ENCODE measurements around the gene LRRC32.

The LRRC32 gene

GRCh38 chr11:76689313-76690260, 19.0 kb upstream of the LRRC32 start:
- Histone ChIP-seq H3K27ac (ENCODE audit: low read length, poor library complexity, severe bottlenecking) (no peak overlapping the region), H3K79me1 (replicated peaks; ENCODE audit: low read length, poor library complexity, severe bottlenecking) (no peaks in the 10 kb centered on the region), H3K14ac (ENCODE audit: low read length in 2 of 2) (no peak overlapping the region), H3K27me3 (ENCODE audit: control insufficient read depth in 1 of 2, insufficient read depth in 1 of 2, low read length in 2 of 2) (peaks cover 0 to 19% of the 10 kb centered on the region in 2 experiments), H4K8ac (ENCODE audit: low read length) (peak overlapping the region; percentile 5), H3K4me2 (ENCODE audit: low read length, poor library complexity, severe bottlenecking) (no peak overlapping the region), H2AFZ (ENCODE audit: low read depth, low read length) (no peak overlapping the region), H3K23ac (ENCODE audit: low read length in 2 of 2) (no peak overlapping the region), H3K4ac (ENCODE audit: low read depth in 1 of 2, low read length in 2 of 2) (no peak overlapping the region), H2BK5ac (ENCODE audit: low read depth, low read length, poor library complexity, severe bottlenecking) (no peak overlapping the region), H2BK15ac (ENCODE audit: low read depth, poor library complexity, severe bottlenecking) (peak overlapping the region; percentile 4), H3K18ac (ENCODE audit: low read depth in 1 of 2, low read length in 2 of 2) (peak overlapping the region in 1 of 2 experiments; percentile 50), H2AK5ac (ENCODE audit: low read length, severe bottlenecking) (no peak overlapping the region), H3K9me3 (ENCODE audit: control insufficient read depth, low read length) (peaks cover 1% of the 10 kb centered on the region), H3K36me3 (ENCODE audit: control insufficient read depth in 1 of 2, insufficient read depth in 2 of 2, low read depth in 1 of 2, low read length in 2 of 2) (no peaks in the 10 kb centered on the region), H3K4me3 (ENCODE audit: insufficient read depth in 1 of 2, low read depth in 1 of 2, low read length in 2 of 2) (no peak overlapping the region), H3K4me1 (ENCODE audit: control insufficient read depth, insufficient read depth, low read depth, low read length) (peaks cover 12% of the 10 kb centered on the region), H2BK120ac (ENCODE audit: low read depth, low read length) (peak overlapping the region; percentile 24), H2BK12ac (ENCODE audit: low read length in 2 of 2) (peak overlapping the region in 1 of 2 experiments; percentile 38), H3K9ac (ENCODE audit: low read length) (no peak overlapping the region), H4K91ac (ENCODE audit: low read length) (peak overlapping the region; percentile 84)
- no peak for DNase-seq
- 73% methylated on average over 26 of the region's 26 CpGs for WGBS

GRCh38 chr11:76688146-76688545, 17.6 kb upstream of the LRRC32 start:
- 94% methylated on average over 6 of the region's 7 CpGs for WGBS
- no peak overlapping the region for H2BK15ac ChIP-seq (ENCODE audit: low read depth, poor library complexity, severe bottlenecking)
- H3K4me2 ChIP-seq (ENCODE audit: low read length, poor library complexity, severe bottlenecking): no peak overlapping the region
- no peak overlapping the region for H2BK5ac ChIP-seq (ENCODE audit: low read depth, low read length, poor library complexity, severe bottlenecking)
- no peak overlapping the region for H2AFZ ChIP-seq (ENCODE audit: low read depth, low read length)
- H2BK120ac ChIP-seq (ENCODE audit: low read depth, low read length): no peak overlapping the region
- H3K18ac ChIP-seq (ENCODE audit: low read depth in 1 of 2, low read length in 2 of 2): no peak overlapping the region
- H3K36me3 ChIP-seq (ENCODE audit: control insufficient read depth in 1 of 2, insufficient read depth in 2 of 2, low read depth in 1 of 2, low read length in 2 of 2): no peaks in the 10 kb centered on the region
- H3K9me3 ChIP-seq (ENCODE audit: control insufficient read depth, low read length): peaks cover 2% of the 10 kb centered on the region
- no peak for DNase-seq
- H4K91ac ChIP-seq (ENCODE audit: low read length): no peak overlapping the region
- no peak overlapping the region for H2AK5ac ChIP-seq (ENCODE audit: low read length, severe bottlenecking)
- no peak overlapping the region for H3K9ac ChIP-seq (ENCODE audit: low read length)
- H3K4ac ChIP-seq (ENCODE audit: low read depth in 1 of 2, low read length in 2 of 2): no peak overlapping the region
- H4K8ac ChIP-seq (ENCODE audit: low read length): no peak overlapping the region
- H3K4me3 ChIP-seq (ENCODE audit: insufficient read depth in 1 of 2, low read depth in 1 of 2, low read length in 2 of 2): no peak overlapping the region
- H3K27ac ChIP-seq (ENCODE audit: low read length, poor library complexity, severe bottlenecking): no peak overlapping the region
- H3K27me3 ChIP-seq (ENCODE audit: control insufficient read depth in 1 of 2, insufficient read depth in 1 of 2, low read length in 2 of 2): peaks cover 0 to 19% of the 10 kb centered on the region in 2 experiments
- no peaks in the 10 kb centered on the region for H3K79me1 ChIP-seq (replicated peaks; ENCODE audit: low read length, poor library complexity, severe bottlenecking)
- peaks cover 11% of the 10 kb centered on the region for H3K4me1 ChIP-seq (ENCODE audit: control insufficient read depth, insufficient read depth, low read depth, low read length)
- no peak overlapping the region for H3K23ac ChIP-seq (ENCODE audit: low read length in 2 of 2)
- H2BK12ac ChIP-seq (ENCODE audit: low read length in 2 of 2): no peak overlapping the region
- no peak overlapping the region for H3K14ac ChIP-seq (ENCODE audit: low read length in 2 of 2)

GRCh38 chr11:76686261-76687079, 15.9 kb upstream of the LRRC32 start:
- 65% methylated on average over 16 of the region's 16 CpGs for WGBS
- Histone ChIP-seq H3K4me2 (ENCODE audit: low read length, poor library complexity, severe bottlenecking) (no peak overlapping the region), H2BK15ac (ENCODE audit: low read depth, poor library complexity, severe bottlenecking) (no peak overlapping the region), H2BK5ac (ENCODE audit: low read depth, low read length, poor library complexity, severe bottlenecking) (no peak overlapping the region), H3K4me1 (ENCODE audit: control insufficient read depth, insufficient read depth, low read depth, low read length) (peaks cover 9% of the 10 kb centered on the region), H3K14ac (ENCODE audit: low read length in 2 of 2) (no peak overlapping the region), H3K27me3 (ENCODE audit: control insufficient read depth in 1 of 2, insufficient read depth in 1 of 2, low read length in 2 of 2) (peaks cover 7 to 35% of the 10 kb centered on the region in 2 experiments), H2BK120ac (ENCODE audit: low read depth, low read length) (no peak overlapping the region), H3K36me3 (ENCODE audit: control insufficient read depth in 1 of 2, insufficient read depth in 2 of 2, low read depth in 1 of 2, low read length in 2 of 2) (no peaks in the 10 kb centered on the region), H2AFZ (ENCODE audit: low read depth, low read length) (no peak overlapping the region), H4K8ac (ENCODE audit: low read length) (peak overlapping the region; percentile 21), H3K9ac (ENCODE audit: low read length) (no peak overlapping the region), H3K27ac (ENCODE audit: low read length, poor library complexity, severe bottlenecking) (no peak overlapping the region), H3K23ac (ENCODE audit: low read length in 2 of 2) (no peak overlapping the region), H3K4me3 (ENCODE audit: insufficient read depth in 1 of 2, low read depth in 1 of 2, low read length in 2 of 2) (no peak overlapping the region), H3K79me1 (replicated peaks; ENCODE audit: low read length, poor library complexity, severe bottlenecking) (no peaks in the 10 kb centered on the region), H2BK12ac (ENCODE audit: low read length in 2 of 2) (peak overlapping the region in 1 of 2 experiments; percentile 4), H3K4ac (ENCODE audit: low read depth in 1 of 2, low read length in 2 of 2) (no peak overlapping the region), H3K9me3 (ENCODE audit: control insufficient read depth, low read length) (peaks cover 2% of the 10 kb centered on the region), H3K18ac (ENCODE audit: low read depth in 1 of 2, low read length in 2 of 2) (no peak overlapping the region), H2AK5ac (ENCODE audit: low read length, severe bottlenecking) (no peak overlapping the region), H4K91ac (ENCODE audit: low read length) (no peak overlapping the region)
- no peak for DNase-seq

GRCh38 chr11:76685831-76686230, 15.3 kb upstream of the LRRC32 start:
- Histone ChIP-seq H3K9me3 (ENCODE audit: control insufficient read depth, low read length) (peaks cover 2% of the 10 kb centered on the region), H3K23ac (ENCODE audit: low read length in 2 of 2) (no peak overlapping the region), H4K8ac (ENCODE audit: low read length) (no peak overlapping the region), H3K27ac (ENCODE audit: low read length, poor library complexity, severe bottlenecking) (no peak overlapping the region), H3K4ac (ENCODE audit: low read depth in 1 of 2, low read length in 2 of 2) (no peak overlapping the region), H3K27me3 (ENCODE audit: control insufficient read depth in 1 of 2, insufficient read depth in 1 of 2, low read length in 2 of 2) (peaks cover 9 to 37% of the 10 kb centered on the region in 2 experiments), H3K4me2 (ENCODE audit: low read length, poor library complexity, severe bottlenecking) (no peak overlapping the region), H3K14ac (ENCODE audit: low read length in 2 of 2) (no peak overlapping the region), H3K4me1 (ENCODE audit: control insufficient read depth, insufficient read depth, low read depth, low read length) (peaks cover 9% of the 10 kb centered on the region), H2AK5ac (ENCODE audit: low read length, severe bottlenecking) (no peak overlapping the region), H3K9ac (ENCODE audit: low read length) (no peak overlapping the region), H2BK5ac (ENCODE audit: low read depth, low read length, poor library complexity, severe bottlenecking) (no peak overlapping the region), H3K4me3 (ENCODE audit: insufficient read depth in 1 of 2, low read depth in 1 of 2, low read length in 2 of 2) (no peak overlapping the region), H4K91ac (ENCODE audit: low read length) (no peak overlapping the region), H3K36me3 (ENCODE audit: control insufficient read depth in 1 of 2, insufficient read depth in 2 of 2, low read depth in 1 of 2, low read length in 2 of 2) (no peaks in the 10 kb centered on the region), H3K18ac (ENCODE audit: low read depth in 1 of 2, low read length in 2 of 2) (no peak overlapping the region), H3K79me1 (replicated peaks; ENCODE audit: low read length, poor library complexity, severe bottlenecking) (no peaks in the 10 kb centered on the region), H2BK120ac (ENCODE audit: low read depth, low read length) (no peak overlapping the region), H2AFZ (ENCODE audit: low read depth, low read length) (no peak overlapping the region), H2BK12ac (ENCODE audit: low read length in 2 of 2) (no peak overlapping the region), H2BK15ac (ENCODE audit: low read depth, poor library complexity, severe bottlenecking) (no peak overlapping the region)
- no peak for DNase-seq
- WGBS: 75% methylated on average over 7 of the region's 7 CpGs

All from mesenchymal stem cell (in vitro differentiated cells and primary cell).